PC-9 (cell line): ENCODE data around the gene PPP1R15A.

ENCODE experiments used
- EZH2 ChIP-seq: fragments of 200-600 bp; sonication (generic); IDR thresholded peaks from 2 replicates; pipeline ENCODE4 v1.8.0; 2017; ENCODE audit warnings: antibody characterized with exemption, low read depth
- TF ChIP-seq, protein P1 (sequence below): fragments of 200-600 bp; sonication (generic); conservative IDR thresholded peaks from 2 replicates; pipeline ENCODE4 v1.6.1; 2017; ENCODE audit warnings: mixed run types, antibody characterized with exemption, mild to moderate bottlenecking, moderate library complexity

DNA sequence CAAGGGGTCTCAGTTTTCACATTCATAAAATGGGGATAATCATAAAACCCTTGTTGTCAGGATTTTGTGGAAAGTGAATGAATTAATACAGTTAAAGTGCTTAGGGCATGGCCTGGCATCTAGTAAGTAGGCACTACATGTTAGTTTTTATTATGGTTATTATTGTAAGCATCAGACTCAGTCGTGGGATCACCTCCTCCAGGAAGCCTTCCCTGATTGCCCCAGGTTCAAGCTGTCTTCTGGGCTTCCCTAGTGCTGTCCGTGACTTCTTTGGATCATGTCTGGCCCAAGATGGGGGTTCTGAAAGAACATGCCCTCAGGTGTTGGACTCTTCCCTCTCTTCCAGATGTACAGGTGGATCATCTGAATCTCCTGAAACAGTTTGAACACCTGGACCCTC, 38.6 kb downstream of the PPP1R15A start:
- TF ChIP-seq, protein P1, sequence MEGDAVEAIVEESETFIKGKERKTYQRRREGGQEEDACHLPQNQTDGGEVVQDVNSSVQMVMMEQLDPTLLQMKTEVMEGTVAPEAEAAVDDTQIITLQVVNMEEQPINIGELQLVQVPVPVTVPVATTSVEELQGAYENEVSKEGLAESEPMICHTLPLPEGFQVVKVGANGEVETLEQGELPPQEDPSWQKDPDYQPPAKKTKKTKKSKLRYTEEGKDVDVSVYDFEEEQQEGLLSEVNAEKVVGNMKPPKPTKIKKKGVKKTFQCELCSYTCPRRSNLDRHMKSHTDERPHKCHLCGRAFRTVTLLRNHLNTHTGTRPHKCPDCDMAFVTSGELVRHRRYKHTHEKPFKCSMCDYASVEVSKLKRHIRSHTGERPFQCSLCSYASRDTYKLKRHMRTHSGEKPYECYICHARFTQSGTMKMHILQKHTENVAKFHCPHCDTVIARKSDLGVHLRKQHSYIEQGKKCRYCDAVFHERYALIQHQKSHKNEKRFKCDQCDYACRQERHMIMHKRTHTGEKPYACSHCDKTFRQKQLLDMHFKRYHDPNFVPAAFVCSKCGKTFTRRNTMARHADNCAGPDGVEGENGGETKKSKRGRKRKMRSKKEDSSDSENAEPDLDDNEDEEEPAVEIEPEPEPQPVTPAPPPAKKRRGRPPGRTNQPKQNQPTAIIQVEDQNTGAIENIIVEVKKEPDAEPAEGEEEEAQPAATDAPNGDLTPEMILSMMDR: no peak
- no peak for TF ChIP-seq EZH2
